ENCODE measurements around the gene GLP1R.

Gene GLP1R

DNA sequence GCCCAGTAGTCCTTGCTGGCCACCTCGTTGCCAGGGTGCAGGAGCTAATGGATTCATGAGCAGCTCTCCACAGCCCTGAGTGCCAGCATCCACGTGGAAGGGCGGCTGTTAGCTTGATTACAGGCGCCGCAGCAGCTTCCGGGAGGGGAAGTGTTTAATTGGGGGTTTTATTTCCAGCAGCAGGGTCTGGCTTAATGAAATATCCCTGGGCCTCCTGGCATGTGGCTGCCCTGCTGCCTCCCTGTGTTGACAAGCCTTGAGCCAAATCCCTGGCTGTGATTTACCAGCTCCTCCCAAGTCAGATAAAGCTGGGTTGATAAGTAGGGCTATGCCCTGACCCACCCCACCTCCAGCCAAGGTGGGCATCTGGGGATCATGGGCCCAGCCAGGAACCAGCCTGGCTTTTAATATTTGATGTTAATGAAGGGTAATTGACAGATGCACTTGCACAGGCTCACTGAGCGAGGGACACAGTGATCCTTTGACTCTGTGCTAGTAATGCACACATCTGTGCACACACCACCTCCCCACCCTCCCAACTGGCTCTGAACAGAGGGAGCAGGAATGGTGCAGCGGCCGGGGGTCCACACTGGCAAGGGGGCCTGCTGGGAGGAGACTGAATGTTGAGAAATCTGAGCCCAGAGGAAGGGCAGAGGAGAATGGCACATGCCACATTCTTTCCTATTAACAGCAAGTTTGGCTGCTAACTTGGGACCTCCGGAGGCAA is 13.6 kb downstream of the GLP1R start:
- TF ChIP-seq, protein P1, sequence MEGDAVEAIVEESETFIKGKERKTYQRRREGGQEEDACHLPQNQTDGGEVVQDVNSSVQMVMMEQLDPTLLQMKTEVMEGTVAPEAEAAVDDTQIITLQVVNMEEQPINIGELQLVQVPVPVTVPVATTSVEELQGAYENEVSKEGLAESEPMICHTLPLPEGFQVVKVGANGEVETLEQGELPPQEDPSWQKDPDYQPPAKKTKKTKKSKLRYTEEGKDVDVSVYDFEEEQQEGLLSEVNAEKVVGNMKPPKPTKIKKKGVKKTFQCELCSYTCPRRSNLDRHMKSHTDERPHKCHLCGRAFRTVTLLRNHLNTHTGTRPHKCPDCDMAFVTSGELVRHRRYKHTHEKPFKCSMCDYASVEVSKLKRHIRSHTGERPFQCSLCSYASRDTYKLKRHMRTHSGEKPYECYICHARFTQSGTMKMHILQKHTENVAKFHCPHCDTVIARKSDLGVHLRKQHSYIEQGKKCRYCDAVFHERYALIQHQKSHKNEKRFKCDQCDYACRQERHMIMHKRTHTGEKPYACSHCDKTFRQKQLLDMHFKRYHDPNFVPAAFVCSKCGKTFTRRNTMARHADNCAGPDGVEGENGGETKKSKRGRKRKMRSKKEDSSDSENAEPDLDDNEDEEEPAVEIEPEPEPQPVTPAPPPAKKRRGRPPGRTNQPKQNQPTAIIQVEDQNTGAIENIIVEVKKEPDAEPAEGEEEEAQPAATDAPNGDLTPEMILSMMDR (IDR thresholded peaks at IDR 0.05; ENCODE audit: low read depth, low read length): no peak
- H3K4me3 ChIP-seq (ENCODE audit: low read depth, low read length): no peak overlapping the region

DNA sequence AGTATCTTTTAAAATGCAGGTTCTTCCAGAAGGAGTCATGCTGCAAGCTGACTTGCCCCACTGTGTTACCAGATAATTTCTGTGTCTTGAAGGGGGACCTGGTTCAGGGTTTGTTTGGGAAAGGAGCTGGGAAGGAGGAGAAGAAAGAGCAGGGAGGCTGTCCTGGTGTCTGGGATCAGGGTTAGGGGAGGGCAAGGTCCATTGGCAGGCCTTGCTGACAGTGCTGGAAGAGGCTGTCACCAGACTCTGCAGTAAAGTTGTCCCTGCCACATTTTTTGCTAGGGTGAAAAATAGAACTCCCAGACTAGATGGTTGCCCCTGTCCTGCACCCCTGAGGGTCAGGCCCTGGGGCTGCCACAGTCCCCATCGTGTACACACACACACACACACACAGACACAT is 14.9 kb downstream of the GLP1R start:
- no peak overlapping the region for H3K4me3 ChIP-seq (ENCODE audit: low read depth, low read length)
- TF ChIP-seq, protein P1 (IDR thresholded peaks at IDR 0.05; ENCODE audit: low read depth, low read length): no peak

DNA sequence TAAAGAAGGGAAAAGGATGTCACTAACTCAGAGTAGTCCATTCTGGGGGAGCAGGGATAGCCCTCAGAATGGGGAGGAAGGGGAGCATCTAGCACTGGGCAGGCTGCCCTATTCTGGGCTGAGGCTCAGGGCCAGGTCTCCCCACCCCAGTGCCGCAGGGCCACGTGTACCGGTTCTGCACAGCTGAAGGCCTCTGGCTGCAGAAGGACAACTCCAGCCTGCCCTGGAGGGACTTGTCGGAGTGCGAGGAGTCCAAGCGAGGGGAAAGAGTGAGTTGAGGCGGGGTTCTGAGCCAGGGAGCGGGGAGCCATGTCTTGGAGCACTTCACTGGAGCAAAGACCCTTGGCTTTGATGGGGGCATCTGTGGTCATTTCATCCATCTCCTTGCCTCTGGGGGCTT is 17.0 kb downstream of the GLP1R start:
- TF ChIP-seq, protein P1 (IDR thresholded peaks at IDR 0.05; ENCODE audit: low read depth, low read length): no peak
- no peak overlapping the region for H3K4me3 ChIP-seq (ENCODE audit: low read depth, low read length)

DNA sequence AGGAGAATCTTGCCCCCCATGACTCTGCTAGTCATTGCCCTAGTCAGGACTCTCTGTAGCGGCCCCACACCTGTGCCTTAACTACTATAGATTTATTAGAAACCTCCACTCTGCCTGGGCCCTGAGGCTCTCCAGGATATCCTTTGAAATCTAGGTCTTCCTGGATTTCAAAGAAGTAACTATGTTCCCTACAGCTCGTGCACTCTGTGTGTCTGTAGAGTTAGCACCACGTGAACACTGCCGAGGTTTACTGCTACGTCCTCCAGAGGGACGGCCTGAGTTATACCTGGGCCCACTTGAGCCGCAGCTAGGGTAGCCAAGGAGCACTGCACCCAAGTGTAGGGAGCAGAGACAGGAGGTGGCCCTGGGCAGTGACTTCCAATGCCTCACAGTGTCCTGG is 19.8 kb downstream of the GLP1R start:
- no peak overlapping the region for H3K4me3 ChIP-seq (ENCODE audit: low read depth, low read length)
- TF ChIP-seq, protein P1 (IDR thresholded peaks at IDR 0.05; ENCODE audit: low read depth, low read length): no peak

DNA sequence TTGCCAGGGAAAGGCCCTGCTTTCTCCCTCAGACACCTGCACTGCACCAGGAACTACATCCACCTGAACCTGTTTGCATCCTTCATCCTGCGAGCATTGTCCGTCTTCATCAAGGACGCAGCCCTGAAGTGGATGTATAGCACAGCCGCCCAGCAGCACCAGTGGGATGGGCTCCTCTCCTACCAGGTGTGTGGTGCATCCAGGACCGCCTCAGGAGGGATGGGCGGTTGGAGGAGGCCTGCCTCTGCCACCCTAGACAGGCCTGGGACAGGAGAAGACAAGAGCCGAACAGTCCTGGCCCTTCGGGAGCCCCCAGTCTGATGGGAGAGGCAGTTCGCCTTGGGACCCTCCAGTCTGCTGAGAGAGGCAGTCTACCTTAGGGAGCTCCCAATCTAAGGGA is 24.2 kb downstream of the GLP1R start:
- TF ChIP-seq, protein P1 (IDR thresholded peaks at IDR 0.05; ENCODE audit: low read depth, low read length): no peak
- H3K4me3 ChIP-seq (ENCODE audit: low read depth, low read length): no peak overlapping the region

DNA sequence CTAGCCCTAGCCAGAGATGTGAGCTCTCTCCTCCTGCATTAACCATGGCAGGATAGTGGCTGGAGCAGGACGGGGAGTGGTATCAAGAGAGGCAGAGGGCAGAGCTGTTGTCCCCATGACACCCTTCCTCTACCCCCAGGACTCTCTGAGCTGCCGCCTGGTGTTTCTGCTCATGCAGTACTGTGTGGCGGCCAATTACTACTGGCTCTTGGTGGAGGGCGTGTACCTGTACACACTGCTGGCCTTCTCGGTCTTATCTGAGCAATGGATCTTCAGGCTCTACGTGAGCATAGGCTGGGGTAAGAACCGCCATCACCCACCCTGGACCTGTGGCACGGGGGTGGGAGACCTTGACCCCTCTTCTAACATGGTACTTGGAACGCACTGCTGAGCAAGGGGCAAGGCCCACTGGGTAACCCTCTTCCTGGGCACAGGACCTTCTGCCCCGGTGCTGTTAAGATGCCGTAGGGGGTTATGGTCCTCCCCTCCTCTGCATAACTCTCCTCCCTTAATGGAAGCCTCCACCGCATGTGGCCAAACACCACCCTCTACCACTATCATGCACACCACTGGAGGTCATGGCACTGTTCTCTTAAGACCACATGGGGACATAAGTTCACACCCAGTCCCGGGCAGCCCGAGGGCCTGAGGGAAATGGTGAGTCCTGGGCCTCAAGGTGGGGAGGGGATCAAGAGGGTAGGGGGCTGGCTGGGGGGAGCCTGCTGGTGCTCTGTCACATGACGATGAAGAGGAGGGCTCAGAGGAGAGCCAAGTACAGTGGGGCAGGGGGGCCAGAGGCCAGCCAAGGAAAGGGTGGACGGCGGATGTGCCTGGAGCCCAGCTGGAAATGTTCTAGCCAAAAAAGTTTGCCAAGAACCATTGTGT is 25.1 kb downstream of the GLP1R start:
- TF ChIP-seq, protein P1 (IDR thresholded peaks at IDR 0.05; ENCODE audit: low read depth, low read length): no peak
- no peak overlapping the region for H3K4me3 ChIP-seq (ENCODE audit: low read depth, low read length)

DNA sequence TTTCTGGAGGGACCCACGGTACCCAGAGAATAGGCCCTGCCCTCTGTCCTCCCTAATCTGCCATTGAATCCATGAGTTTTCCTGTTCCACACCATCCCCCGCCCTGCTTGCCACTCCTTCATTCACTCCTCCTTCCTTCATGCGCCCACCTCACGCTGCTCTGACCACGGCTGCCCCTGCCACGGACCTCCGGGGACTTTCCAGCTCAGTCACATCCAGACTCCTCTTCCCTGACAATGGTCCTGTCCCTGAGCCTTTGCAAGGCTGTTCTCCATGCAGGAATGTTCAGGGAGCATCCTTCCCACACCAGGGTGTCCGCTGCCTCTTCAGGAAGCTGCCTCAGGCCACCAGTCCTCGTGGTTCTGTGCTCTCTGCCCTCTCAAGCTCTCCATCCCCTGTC is 25.9 kb downstream of the GLP1R start:
- H3K4me3 ChIP-seq (ENCODE audit: low read depth, low read length): no peak overlapping the region
- TF ChIP-seq, protein P1 (IDR thresholded peaks at IDR 0.05; ENCODE audit: low read depth, low read length): no peak

Data from WI38 (cell line).